Measurements from ENCODE around the gene TRIP11.

GRCh38 chr14:91983588-91983987 is 56.3 kb downstream of the TRIP11 start:
- TF ChIP-seq POLR2A (IDR thresholded peaks at IDR 0.05; ENCODE audit: extremely low read depth, insufficient read length) = no peak
- TF ChIP-seq, protein P1, sequence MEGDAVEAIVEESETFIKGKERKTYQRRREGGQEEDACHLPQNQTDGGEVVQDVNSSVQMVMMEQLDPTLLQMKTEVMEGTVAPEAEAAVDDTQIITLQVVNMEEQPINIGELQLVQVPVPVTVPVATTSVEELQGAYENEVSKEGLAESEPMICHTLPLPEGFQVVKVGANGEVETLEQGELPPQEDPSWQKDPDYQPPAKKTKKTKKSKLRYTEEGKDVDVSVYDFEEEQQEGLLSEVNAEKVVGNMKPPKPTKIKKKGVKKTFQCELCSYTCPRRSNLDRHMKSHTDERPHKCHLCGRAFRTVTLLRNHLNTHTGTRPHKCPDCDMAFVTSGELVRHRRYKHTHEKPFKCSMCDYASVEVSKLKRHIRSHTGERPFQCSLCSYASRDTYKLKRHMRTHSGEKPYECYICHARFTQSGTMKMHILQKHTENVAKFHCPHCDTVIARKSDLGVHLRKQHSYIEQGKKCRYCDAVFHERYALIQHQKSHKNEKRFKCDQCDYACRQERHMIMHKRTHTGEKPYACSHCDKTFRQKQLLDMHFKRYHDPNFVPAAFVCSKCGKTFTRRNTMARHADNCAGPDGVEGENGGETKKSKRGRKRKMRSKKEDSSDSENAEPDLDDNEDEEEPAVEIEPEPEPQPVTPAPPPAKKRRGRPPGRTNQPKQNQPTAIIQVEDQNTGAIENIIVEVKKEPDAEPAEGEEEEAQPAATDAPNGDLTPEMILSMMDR (IDR thresholded peaks at IDR 0.05; ENCODE audit: low read depth, low read length) = no peak
- TF ChIP-seq, protein P2, sequence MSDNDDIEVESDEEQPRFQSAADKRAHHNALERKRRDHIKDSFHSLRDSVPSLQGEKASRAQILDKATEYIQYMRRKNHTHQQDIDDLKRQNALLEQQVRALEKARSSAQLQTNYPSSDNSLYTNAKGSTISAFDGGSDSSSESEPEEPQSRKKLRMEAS (IDR thresholded peaks at IDR 0.05; ENCODE audit: low read depth, low read length) = no peak
